SK-N-SH treated with all-trans-retinoic acid at 6 μM for 48 hours (cell line): Measurements from ENCODE around the gene RGS6.

Experiments
- ATAC-seq: fragments of 200-7000 bp; cut with Tn5 transposase; 3 replicates; pipeline ENCODE4 v1.9.1; 2020; ENCODE audit warnings: mild to moderate bottlenecking, moderate library complexity
- ARNTL ChIP-seq: fragments of 450-650 bp; formaldehyde crosslinking; IDR thresholded peaks from 2 replicates; pipeline ENCODE4 v1.5.0; 2020; ENCODE audit warnings: low read depth, mild to moderate bottlenecking, moderate library complexity, borderline replicate concordance
- BACH2 ChIP-seq: fragments of 250-450 bp; sonication (Bioruptor Pico); IDR thresholded peaks from 2 replicates; pipeline ENCODE4 v1.9.0; 2021; ENCODE audit warnings: mild to moderate bottlenecking, borderline replicate concordance
- CREB5 ChIP-seq: fragments of 250-450 bp; sonication (Bioruptor Pico); IDR thresholded peaks from 2 replicates; pipeline ENCODE4 v1.5.1; 2020; ENCODE audit warnings: low read depth, mild to moderate bottlenecking, moderate library complexity
- CSDC2 ChIP-seq: fragments of 250-450 bp; sonication (Bioruptor Pico); IDR thresholded peaks from 2 replicates; pipeline ENCODE4 v1.5.0; 2020; ENCODE audit warnings: mild to moderate bottlenecking, moderate library complexity
- ESRRG ChIP-seq: fragments of 250-450 bp; sonication (Bioruptor Pico); IDR thresholded peaks from 2 replicates; pipeline ENCODE4 v1.6.1; 2021; ENCODE audit warnings: mild to moderate bottlenecking
- GLIS3 ChIP-seq: fragments of 250-450 bp; sonication (Bioruptor Pico); IDR thresholded peaks from 2 replicates; pipeline ENCODE4 v1.5.0; 2020; ENCODE audit warnings: mild to moderate bottlenecking, moderate library complexity
- ISL1 ChIP-seq: fragments of 250-450 bp; sonication (Bioruptor Pico); IDR thresholded peaks from 2 replicates; pipeline ENCODE4 v2.1.2; 2022; ENCODE audit warnings: mild to moderate bottlenecking, moderate library complexity
- POU6F1 ChIP-seq: fragments of 250-450 bp; sonication (Bioruptor Pico); IDR thresholded peaks from 2 replicates; pipeline ENCODE4 v1.8.0; 2021; ENCODE audit warnings: low read depth, mild to moderate bottlenecking, moderate library complexity, borderline replicate concordance
- PPARA ChIP-seq: fragments of 250-450 bp; sonication (Bioruptor Pico); IDR thresholded peaks from 2 replicates; pipeline ENCODE4 v1.5.0; 2020; ENCODE audit warnings: mild to moderate bottlenecking, borderline replicate concordance
- RARB ChIP-seq: fragments of 250-450 bp; sonication (Bioruptor Pico); IDR thresholded peaks from 2 replicates; pipeline ENCODE4 v1.8.0; 2021; ENCODE audit warnings: mild to moderate bottlenecking, moderate library complexity
- SNAI2 ChIP-seq: fragments of 250-450 bp; sonication (Bioruptor Pico); IDR thresholded peaks from 2 replicates; pipeline ENCODE4 v1.5.0; 2020; ENCODE audit warnings: mild to moderate bottlenecking, moderate library complexity
- TCF4 ChIP-seq: fragments of 250-450 bp; sonication (Bioruptor Pico); IDR thresholded peaks from 2 replicates; pipeline ENCODE4 v1.8.0; 2021; ENCODE audit warnings: mild to moderate bottlenecking, moderate library complexity, borderline replicate concordance
- TOX ChIP-seq: fragments of 250-450 bp; sonication (Bioruptor Pico); IDR thresholded peaks from 2 replicates; pipeline ENCODE4 v1.8.0; 2021; ENCODE audit warnings: mild to moderate bottlenecking, moderate library complexity, borderline replicate concordance
- ZC3H10 ChIP-seq: fragments of 250-450 bp; sonication (Bioruptor Pico); IDR thresholded peaks from 2 replicates; pipeline ENCODE4 v1.5.1; 2021; ENCODE audit warnings: mild to moderate bottlenecking, moderate library complexity
- ZFP3 ChIP-seq: fragments of 250-450 bp; sonication (Bioruptor Pico); IDR thresholded peaks from 2 replicates; pipeline ENCODE4 v1.5.0; 2020; ENCODE audit warnings: mild to moderate bottlenecking, moderate library complexity
- ZNF565 ChIP-seq: fragments of 450-650 bp; formaldehyde crosslinking; conservative IDR thresholded peaks from 2 replicates; pipeline ENCODE4 v1.5.0; 2020; ENCODE audit warnings: low read depth, mild to moderate bottlenecking, moderate library complexity
- ZNF70 ChIP-seq: fragments of 450-650 bp; formaldehyde crosslinking; IDR thresholded peaks from 2 replicates; pipeline ENCODE4 v1.5.0; 2020; ENCODE audit warnings: mild to moderate bottlenecking, moderate library complexity
- ZNF8 ChIP-seq: fragments of 450-650 bp; formaldehyde crosslinking; IDR thresholded peaks from 2 replicates; pipeline ENCODE4 v1.5.0; 2020; ENCODE audit warnings: mild to moderate bottlenecking, moderate library complexity
- TF ChIP-seq, protein P1 (sequence below): fragments of 250-450 bp; sonication (Bioruptor Pico); IDR thresholded peaks from 2 replicates; pipeline ENCODE4 v1.8.0; 2020; ENCODE audit warnings: mild to moderate bottlenecking, moderate library complexity, borderline replicate concordance
- TF ChIP-seq, protein P2 (sequence below): fragments of 250-450 bp; sonication (Bioruptor Pico); IDR thresholded peaks from 2 replicates; pipeline ENCODE4 v1.5.1; 2021; ENCODE audit warnings: mild to moderate bottlenecking, moderate library complexity

The RGS6 gene

GRCh38 chr14:72583316-72584272 lies 651.4 kb downstream of the RGS6 start:
- ATAC-seq: no peak
- TF ChIP-seq BACH2 (CRISPR knock-in tag) (no peak), RARB (no peak), GLIS3 (CRISPR knock-in tag) (no peak), ISL1 (no peak), PPARA (CRISPR knock-in tag) (no peak), TOX (no peak), ZFP3 (CRISPR knock-in tag) (no peak), ZNF8 (CRISPR knock-in tag) (no peak), ARNTL (CRISPR knock-in tag) (no peak), ZC3H10 (CRISPR knock-in tag) (no peak)
- TF ChIP-seq, protein P1, sequence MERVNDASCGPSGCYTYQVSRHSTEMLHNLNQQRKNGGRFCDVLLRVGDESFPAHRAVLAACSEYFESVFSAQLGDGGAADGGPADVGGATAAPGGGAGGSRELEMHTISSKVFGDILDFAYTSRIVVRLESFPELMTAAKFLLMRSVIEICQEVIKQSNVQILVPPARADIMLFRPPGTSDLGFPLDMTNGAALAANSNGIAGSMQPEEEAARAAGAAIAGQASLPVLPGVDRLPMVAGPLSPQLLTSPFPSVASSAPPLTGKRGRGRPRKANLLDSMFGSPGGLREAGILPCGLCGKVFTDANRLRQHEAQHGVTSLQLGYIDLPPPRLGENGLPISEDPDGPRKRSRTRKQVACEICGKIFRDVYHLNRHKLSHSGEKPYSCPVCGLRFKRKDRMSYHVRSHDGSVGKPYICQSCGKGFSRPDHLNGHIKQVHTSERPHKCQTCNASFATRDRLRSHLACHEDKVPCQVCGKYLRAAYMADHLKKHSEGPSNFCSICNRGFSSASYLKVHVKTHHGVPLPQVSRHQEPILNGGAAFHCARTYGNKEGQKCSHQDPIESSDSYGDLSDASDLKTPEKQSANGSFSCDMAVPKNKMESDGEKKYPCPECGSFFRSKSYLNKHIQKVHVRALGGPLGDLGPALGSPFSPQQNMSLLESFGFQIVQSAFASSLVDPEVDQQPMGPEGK: no peak
- TF ChIP-seq, protein P2, sequence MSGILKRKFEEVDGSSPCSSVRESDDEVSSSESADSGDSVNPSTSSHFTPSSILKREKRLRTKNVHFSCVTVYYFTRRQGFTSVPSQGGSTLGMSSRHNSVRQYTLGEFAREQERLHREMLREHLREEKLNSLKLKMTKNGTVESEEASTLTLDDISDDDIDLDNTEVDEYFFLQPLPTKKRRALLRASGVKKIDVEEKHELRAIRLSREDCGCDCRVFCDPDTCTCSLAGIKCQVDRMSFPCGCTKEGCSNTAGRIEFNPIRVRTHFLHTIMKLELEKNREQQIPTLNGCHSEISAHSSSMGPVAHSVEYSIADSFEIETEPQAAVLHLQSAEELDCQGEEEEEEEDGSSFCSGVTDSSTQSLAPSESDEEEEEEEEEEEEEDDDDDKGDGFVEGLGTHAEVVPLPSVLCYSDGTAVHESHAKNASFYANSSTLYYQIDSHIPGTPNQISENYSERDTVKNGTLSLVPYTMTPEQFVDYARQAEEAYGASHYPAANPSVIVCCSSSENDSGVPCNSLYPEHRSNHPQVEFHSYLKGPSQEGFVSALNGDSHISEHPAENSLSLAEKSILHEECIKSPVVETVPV (CRISPR knock-in tag): no peak

DNA sequence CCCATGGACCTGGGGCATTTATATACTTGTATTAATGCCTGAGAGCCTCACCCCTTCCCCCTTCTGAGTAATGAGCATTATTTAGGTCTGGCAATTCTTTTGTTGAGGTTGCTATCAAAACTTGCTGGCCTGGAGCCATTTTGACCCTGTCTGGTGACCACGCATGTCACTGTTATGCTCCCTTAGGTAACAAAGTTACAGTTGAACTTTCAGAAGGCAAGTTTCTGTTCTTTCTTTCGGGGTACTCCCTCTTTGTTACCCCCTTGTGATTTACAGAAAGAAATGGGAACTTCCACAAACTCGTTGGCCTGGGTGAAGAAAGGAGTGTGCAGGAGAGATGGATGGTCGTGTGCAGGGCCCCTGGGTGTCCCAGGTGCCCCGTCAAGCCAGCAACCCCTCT lies 656.3 kb downstream of the RGS6 start:
- TF ChIP-seq ZNF70 (CRISPR knock-in tag) (no peak), ZC3H10 (CRISPR knock-in tag) (no peak), ISL1 (no peak), PPARA (CRISPR knock-in tag) (no peak), SNAI2 (no peak), ESRRG (no peak), RARB (no peak), TCF4 (CRISPR knock-in tag) (no peak), CSDC2 (CRISPR knock-in tag) (no peak), GLIS3 (CRISPR knock-in tag) (no peak), TOX (no peak), CREB5 (CRISPR knock-in tag) (no peak), ZNF565 (CRISPR knock-in tag) (no peak), POU6F1 (CRISPR knock-in tag) (no peak)
- TF ChIP-seq, protein P2 (CRISPR knock-in tag): no peak
- TF ChIP-seq, protein P1: no peak
- no peak for ATAC-seq
